Fibroblast of skin of scalp (primary cell): ENCODE data around the gene KHDRBS2.

Experiments used
- DNase-seq: peaks from one replicate; pipeline ENCODE4 v3.0.0-alpha.2; 2013

KHDRBS2 gene

GRCh38 chr6:62009445-62009844 lies 276.6 kb downstream of the KHDRBS2 start:
- DNase-seq, result no peak

DNA sequence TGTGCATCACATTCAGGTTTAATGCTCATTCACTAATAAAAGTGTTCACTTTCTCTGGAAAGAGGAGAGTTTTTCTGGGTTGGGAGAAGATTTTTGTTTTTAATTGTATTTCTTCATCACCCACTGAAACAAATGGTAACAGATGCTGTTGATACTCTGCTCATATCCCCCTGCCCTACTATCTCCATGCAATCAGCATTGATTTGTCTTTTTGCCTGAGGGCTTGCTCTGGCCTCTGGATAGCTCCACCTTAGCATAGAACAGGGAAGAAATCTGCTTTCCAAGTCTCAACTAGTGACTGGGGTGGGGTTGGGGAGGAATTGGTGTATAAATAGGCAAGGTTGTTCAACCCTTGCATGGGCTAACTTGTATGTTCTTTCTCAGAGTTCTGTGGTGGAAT lies 296.4 kb downstream of the KHDRBS2 start:
- no peak for DNase-seq

GRCh38 chr6:61980622-61981021 lies 305.4 kb downstream of the KHDRBS2 start:
- DNase-seq, result no peak

- no peak for DNase-seq
Observed at GRCh38 chr6:61977947-61978346, 308.1 kb downstream of the KHDRBS2 start.

DNA sequence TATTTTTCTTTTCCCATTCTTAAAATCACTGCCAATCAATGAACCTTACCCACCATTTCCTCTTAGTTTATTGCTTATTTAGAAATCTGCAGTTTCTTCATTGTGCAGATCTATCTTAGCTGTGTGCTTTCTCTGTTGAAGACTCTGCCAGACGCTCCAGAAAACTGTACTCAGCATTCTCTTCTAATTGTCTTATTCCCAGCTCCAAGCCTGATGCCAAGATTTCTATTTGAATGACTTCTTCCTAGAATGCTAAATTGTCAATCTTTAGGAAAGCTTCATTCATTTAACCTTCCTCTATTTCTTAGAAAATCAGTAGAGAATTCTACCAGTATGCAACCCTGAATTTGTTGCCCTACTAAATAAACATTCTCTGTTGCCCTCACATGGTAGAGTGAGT lies 308.9 kb downstream of the KHDRBS2 start:
- no peak for DNase-seq

GRCh38 chr6:61959196-61959595 lies 326.8 kb downstream of the KHDRBS2 start:
- no peak for DNase-seq

GRCh38 chr6:61953851-61954250 lies 332.2 kb downstream of the KHDRBS2 start:
- no peak for DNase-seq

GRCh38 chr6:61951586-61951985 lies 334.4 kb downstream of the KHDRBS2 start:
- no peak for DNase-seq

DNA sequence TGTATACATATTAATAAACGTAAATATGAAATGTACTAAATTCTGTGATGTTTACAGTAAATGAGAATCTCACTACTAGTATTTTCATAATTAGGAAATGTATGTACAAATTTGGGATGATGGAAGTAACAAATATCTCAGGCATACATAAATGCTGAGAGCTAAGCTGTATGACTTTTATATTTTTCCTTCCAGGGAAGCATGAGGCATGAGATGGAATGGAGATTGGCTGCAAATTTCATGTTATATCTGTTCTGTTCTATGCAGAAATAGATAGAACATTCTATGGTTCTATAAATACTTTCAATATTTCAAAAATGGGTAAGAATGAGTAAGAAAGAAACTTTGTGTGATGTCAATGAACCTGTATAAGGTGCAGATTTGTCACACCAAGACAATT lies 335.2 kb downstream of the KHDRBS2 start:
- no peak for DNase-seq

- DNase-seq, result no peak
Observed at GRCh38 chr6:61949971-61950370, 336.1 kb downstream of the KHDRBS2 start.

DNA sequence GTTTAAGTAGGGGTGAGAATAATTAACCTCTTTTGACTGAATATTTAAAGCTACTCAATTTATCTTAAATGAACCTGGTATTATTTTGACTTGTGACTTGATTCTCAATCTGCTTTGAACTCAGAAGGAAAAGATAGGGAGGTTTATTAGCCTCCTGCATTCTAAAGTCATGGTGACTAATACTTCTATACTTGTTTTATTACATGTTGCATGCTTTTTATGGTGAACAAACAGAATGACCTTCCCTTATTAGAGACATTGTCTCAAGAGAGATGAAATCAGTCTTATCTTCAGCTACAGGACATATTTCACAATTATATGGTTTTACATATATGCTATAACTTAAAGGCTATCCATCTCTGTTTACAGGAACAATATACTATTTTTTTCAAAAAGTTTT lies 336.9 kb downstream of the KHDRBS2 start:
- no peak for DNase-seq

- DNase-seq, result no peak
Observed at GRCh38 chr6:61947311-61947947, 338.6 kb downstream of the KHDRBS2 start.

DNA sequence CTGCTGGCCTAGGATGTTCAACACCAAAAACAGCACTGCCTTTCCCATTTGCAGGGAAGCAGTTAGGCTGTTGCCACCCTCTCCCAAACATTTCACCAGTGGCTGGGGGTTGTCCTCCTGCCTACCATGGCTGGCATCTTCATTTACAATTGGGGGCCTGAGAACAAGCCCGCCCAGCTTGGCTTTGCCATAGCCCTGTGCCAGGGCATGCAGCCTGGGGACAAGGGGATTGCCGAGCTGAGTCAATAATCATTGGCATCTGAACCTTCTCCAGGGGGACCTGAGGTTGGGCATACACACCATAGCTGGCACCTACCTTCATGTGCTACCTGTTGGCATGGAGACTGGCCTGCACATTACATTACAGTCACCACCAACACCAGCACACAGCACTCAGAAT lies 345.1 kb downstream of the KHDRBS2 start:
- DNase-seq, result no peak

GRCh38 chr6:61935242-61935846 lies 350.7 kb downstream of the KHDRBS2 start:
- DNase-seq, result no peak

DNA sequence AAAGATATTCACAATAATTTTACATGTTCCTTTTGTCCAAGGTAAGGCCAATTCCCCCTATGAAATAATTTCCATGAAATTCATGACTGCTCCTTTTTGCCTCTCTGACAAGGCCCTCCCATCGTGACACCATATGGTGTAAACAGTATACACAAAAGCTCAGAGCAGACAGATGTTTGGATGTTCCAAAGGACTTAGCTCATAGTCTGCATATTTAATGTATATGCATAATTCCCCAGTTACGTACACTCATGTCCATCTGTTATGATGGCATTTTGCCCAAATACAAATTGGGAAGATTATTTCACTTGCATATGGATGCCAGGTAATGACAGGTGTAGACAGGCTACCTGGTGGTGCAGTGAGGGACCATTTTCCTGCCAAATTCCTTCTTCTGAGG lies 376.5 kb downstream of the KHDRBS2 start:
- no peak for DNase-seq

GRCh38 chr6:61901748-61902147 lies 384.3 kb downstream of the KHDRBS2 start:
- no peak for DNase-seq

- DNase-seq, result no peak
Observed at GRCh38 chr6:61894536-61894935, 391.5 kb downstream of the KHDRBS2 start.

- peak; percentile 33 for DNase-seq
Observed at GRCh38 chr6:61887423-61887822, 398.6 kb downstream of the KHDRBS2 start.

DNA sequence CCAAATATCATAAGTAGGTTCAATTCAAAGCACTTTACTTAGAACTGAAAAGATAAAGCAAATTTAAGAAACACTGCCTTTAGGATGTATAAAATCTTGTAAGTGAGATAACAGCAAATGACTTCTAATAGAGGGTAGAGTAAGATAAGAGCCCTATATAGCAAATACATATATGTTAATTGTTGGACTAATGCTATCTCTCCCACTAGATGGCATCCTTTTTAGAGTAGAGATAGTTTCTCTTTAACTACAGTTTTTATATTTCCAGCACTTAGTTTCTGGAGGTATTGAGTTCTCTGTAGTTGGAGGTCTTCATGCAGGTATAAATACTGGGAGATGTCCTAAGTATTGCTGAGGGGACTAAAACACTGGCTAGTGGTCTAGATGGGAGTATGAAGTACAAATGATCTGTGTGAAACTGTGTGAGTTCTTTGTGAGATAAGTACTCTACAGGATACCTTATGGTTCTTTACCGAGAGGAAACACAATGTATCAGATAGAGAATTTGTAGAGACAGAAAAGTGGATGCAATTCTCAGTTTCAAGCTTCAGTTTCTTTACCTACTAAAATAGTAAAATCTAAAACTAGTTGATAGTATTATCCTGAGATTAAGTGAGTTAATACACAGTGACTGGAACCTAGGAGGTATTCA lies 399.3 kb downstream of the KHDRBS2 start:
- no peak for DNase-seq

DNA sequence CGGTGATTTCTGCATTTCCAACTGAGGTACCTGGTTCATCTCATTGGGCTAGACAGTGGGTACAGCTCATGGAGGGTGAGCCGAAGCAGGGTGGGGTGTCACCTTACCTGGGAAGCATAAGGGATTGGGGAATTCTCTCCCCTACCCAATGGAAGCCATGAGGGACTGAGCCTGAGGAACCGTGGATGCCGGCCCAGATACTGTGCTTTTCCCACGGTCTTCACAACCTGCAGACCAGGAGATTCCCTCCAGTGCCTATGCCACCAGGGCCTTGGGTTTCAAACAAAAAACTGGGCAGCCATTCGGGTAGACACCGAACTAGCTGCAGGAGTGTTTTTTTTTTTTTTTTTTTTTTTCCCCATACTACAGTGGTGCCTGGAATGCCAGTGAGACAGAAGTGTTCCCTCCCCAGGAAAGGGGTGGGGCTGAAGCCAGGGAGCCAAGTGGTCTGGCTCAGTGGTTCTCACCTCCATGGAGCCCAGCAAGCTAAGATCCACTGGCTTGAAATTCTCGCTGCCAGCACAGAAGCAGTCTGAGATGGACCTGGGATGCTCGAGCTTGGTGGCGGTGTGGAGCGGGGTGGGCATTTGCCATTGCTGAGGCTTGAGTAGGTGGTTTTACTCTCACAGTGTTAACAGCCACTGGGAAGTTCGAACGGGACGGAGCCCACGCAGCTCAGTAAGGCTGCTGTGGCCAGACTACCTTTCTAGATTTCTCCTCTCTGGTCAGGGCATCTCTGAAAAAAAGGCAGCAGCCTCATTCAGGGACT lies 416.2 kb downstream of the KHDRBS2 start:
- no peak for DNase-seq

DNA sequence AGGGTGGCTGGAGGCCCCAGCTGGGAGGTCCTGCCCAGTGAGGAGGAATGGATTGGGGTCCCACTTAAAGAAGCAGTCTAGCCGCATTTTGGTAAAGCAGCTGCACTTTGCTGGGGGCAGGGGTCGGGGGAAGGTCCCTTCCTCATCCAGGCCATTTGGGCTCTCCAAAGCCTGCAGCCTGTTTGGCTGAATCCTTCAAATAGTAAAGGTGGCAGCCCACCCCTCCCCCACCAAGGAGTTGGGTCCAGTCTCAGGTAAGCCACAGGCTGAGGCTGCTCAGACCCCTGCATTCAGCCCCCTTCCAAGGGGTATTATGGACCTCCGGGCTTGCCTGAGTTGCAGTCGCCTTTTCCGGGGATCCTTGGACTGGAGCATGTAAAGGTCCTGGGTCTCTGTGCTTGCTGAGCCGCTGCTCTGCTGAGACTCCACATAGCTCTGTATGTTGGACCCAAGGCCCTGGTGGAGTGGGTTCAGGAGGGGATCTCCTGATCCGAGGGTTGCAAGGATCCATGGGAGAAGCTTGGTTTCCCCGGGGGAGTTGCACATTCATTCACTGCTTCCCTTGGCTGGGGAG lies 417.4 kb downstream of the KHDRBS2 start:
- no peak for DNase-seq

DNA sequence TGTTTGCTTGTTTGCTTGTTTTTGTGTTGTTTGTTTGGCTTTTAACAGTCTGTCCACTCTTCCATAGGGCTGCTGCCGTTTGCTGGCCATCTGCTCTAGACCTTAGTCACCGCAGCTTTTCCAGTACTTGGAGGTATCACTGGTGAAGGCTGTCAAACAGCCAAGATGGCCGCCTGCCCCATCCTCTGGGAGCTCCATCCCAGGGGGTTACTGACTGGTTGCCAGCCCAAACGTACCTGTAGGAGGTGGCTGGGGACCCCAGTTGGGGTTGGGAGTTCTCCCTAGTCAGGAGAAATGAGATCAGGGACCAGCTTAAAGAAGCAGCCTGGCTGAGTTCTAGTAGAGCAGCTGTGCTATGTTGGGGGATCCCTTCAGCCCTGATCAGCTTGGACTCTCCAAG lies 418.4 kb downstream of the KHDRBS2 start:
- DNase-seq, result no peak

- no peak for DNase-seq
Observed at GRCh38 chr6:61857541-61857940, 428.5 kb downstream of the KHDRBS2 start.
